Spleen (tissue), 7 donors: ENCODE measurements around the gene GARIN6.

ENCODE experiments used
- POLR2AphosphoS5 ChIP-seq, 3 donors: sonication (generic); formaldehyde crosslinking; IDR thresholded peaks; one replicate each; pipeline ENCODE4 v1.5.1; 2017; ENCODE audit warnings: antibody characterized with exemption in 3 of 3
- TF ChIP-seq, protein P1 (sequence below), 11 experiments: fragments of 200-600 bp in 7 of 11; fragments of 450-650 bp in 4 of 11; sonication (generic) in 4 of 11; IDR thresholded peaks in 8 of 11; conservative IDR thresholded peaks in 3 of 11; 1 replicate in 7 of 11; 2 replicates in 4 of 11; pipeline versions ENCODE4 v1.4.0 to v1.8.0; 2016 to 2021; ENCODE audit warnings: antibody characterized with exemption in 11 of 11, inconsistent platforms in 4 of 11, mild to moderate bottlenecking in 1 of 11
- donor health status: DM: no; HTN: no; CAD: no; lungs with moderate emphysema.
- donor health status: DM: no; HTN: no; CAD: no.
- donor health status: DM: no; HTN: no; CAD: no.

DNA sequence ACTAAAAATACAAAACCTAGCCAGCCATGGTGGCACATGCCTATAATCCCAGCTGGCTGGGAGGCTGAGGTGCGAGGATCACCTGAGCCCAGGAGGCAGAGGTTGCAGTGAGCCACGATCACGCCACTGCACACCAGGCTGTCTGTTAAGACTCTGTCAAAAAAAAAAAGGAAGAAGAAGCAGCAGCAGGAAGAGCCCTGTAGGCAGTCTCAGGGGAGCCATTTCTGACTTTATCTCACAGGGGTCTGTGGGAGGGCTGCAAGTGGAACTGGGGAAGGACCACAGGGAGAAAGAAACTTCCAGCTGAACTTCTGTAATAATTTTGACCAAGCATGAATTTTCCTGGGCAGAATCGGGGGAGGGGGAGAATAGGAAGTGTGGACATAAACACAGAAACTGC lies 32.7 kb downstream of the GARIN6 start:
- TF ChIP-seq, protein P1, sequence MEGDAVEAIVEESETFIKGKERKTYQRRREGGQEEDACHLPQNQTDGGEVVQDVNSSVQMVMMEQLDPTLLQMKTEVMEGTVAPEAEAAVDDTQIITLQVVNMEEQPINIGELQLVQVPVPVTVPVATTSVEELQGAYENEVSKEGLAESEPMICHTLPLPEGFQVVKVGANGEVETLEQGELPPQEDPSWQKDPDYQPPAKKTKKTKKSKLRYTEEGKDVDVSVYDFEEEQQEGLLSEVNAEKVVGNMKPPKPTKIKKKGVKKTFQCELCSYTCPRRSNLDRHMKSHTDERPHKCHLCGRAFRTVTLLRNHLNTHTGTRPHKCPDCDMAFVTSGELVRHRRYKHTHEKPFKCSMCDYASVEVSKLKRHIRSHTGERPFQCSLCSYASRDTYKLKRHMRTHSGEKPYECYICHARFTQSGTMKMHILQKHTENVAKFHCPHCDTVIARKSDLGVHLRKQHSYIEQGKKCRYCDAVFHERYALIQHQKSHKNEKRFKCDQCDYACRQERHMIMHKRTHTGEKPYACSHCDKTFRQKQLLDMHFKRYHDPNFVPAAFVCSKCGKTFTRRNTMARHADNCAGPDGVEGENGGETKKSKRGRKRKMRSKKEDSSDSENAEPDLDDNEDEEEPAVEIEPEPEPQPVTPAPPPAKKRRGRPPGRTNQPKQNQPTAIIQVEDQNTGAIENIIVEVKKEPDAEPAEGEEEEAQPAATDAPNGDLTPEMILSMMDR (IDR thresholded peaks at IDR 0.05 in 8 of 11, conservative IDR thresholded peaks at IDR 0.05 in 3 of 11): no peak
- TF ChIP-seq POLR2AphosphoS5 (IDR thresholded peaks at IDR 0.05): no peak
